Stimulated activated CD4-positive, alpha-beta T cell treated with anti-CD3 and anti-CD28 coated beads, TNF-alpha, amount 100 ng/mL, for 24 hours (primary cell): ENCODE measurements around the gene ACTR5.

Experiments
- DNase-seq, 3 experiments: peaks; one replicate each; pipeline ENCODE4 v3.0.0-alpha.2; 2020; ENCODE audit warnings: low read depth in 3 of 3

Gene ACTR5

DNA sequence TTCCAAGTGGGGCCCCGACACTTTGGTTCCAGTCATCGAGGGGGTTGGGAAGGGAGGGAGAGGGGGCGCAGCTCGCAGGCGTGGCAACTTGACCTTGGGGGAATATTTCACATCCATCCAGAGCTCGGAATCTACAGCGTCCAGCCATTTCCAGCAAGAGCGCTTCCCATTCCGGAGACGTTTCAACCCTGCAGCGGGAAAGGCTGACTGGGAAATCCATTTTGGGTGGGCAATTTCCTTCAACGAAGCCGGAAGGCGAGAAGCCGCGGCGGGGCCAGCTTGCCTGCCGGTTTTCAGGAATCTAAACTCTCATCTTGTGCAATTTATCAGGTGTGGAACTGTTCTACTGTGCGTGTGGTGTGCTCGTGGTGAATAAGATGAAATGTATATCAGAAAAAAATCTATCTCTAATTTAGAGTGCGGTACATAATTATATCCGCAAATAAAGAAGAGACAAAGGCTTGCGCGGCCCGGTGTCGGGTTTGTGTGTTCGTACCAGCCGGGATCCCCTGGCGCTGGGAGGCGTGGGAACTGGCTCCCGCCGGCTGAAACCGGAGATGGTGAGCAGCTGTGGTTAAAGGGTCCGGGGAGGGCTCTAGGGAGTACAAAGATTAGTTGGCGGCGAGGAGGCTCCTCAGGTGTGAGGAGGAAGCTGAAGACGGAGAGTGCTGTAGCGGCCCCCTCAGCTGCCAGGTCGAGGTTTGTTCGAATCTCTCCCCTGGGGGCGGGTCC is 19.2 kb upstream of the ACTR5 start:
- no peak for DNase-seq

DNA sequence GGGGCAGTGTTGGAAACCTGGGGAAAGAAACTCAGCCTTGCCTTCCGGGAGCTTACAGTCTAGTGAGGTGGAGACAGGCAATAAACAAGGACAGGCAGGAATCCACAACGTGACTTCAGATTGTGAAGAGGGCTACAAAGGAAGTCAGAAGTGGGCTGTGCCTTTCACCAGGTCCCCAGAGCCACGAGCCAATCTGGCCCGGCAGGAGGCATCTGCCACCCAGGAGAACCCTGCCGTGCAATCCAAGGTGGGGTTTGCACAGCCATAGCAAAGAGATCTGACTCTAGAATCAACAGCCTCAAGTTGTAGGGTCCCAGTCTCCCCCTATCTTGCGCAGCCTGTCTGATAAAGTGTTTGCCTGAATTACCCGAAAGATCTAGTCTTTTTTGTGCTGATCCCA is 18.5 kb upstream of the ACTR5 start:
- DNase-seq = no peak

GRCh38 chr20:38730167-38730988 is 17.9 kb upstream of the ACTR5 start:
- no peak for DNase-seq

DNA sequence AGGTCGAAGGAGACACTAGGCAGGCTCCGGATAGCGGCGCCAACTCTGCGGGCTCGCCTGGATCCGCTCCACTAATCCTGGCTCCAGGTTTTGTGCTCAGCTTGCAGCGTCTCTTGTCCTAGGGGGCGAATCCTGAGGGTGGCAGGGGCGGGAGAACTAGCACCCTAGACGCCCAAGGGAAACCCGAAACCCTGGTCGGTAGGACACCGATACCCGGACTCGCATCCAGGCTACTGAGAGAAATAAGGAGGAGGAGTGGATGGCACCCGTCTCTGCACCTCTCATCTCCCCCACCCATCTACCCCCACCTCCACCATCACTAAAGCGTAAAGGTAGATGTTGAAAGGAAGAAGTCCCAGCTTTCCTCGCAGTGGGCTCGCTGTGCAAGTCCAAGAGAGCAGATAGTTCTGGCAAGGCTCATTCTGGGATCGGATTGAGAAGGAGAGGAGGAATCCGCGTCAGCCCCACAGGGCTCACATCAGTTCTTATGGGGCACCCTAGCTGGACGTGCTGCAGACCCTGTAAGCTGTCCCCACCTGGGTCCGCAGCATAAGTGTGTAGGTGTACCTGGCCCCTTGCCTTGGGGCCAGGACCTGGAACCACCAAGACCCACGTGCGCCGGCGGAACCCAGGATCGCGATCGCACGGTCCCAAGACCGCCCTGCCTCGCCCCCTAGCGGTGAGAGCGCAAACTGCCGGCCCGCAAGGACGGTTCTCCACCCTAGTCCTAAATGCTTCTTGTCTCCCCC is 17.1 kb upstream of the ACTR5 start:
- peak; percentile 54 to 80 (median 64) for DNase-seq

GRCh38 chr20:38731738-38732113 is 16.5 kb upstream of the ACTR5 start:
- no peak for DNase-seq

DNA sequence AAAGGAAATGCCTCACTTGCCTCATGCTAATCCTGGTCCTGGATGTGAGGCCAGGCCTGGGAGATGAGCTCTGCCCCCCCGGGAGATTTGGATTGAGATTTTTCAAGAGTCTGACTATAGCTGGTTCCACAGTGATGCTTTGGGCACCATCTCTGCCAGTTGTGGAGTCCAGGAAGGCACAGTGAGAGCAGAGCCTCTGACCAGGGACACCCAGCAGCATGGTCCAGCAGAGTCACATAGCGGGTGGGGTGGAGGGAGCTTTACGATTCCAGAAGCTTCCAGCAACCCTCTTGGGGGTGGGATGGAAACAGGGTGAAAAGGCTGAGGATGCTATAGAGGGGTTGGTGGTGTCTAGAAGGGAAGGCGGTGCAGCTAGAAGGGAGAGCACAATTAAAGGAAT is 15.3 kb upstream of the ACTR5 start:
- DNase-seq = no peak

DNA sequence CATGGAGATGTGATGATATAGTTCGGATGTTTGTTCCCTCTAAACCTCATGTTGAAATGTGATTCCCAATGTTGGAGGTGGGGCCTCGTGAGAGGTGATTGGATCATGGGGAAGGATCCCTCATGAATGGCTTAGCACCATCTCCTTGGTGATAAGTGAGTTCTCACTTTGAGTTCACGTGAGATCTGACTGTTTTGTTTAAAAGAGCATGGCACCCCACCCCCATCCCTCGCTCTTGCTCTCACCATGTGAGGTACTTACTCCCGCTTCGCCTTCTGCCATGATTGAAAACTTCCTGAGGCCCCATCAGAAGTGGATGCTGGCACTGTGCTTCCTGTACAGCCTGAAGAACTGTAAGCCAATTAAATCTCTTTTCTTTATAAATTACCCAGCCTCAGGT is 13.1 kb upstream of the ACTR5 start:
- no peak for DNase-seq

DNA sequence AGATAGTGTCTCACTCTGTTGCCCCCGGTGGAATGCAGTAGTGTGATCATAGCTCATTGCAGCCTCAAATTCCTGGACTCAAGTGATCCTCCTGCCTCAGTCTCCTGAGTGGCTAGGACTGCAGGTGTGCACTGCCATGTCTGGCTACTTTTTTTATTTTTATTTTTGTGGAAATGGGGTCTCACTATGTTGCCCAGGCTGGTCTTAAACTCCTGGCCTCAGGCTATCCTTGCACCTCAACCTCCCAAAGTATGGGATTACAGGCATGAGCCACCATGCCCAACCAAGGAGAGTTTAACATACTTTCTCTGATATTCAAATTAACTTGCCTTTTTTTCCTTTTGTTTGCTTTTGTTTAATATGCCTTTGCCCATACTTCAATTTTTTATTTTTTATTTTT is 10.4 kb upstream of the ACTR5 start:
- no peak for DNase-seq

DNA sequence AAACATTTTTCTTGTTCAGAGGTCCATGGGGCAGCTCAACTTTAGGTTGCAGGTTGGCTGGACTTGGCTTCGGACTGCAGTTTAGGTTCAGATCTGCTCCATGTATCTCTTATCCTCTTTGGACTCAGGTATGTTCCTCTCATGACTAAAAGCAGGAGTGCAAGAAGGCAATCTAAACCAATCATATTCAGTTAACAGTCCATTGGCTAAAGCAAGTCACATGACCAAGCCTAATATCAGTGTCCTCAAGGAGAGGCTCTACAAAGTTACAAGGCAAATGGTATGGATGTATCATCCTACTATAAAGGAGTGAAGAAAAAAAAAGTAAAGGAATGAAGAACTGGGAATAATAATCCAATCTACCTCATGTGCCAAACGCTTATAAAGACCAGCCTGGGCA is 2.5 kb upstream of the ACTR5 start:
- DNase-seq = no peak

GRCh38 chr20:38747495-38748096 is 664 bp upstream of the ACTR5 start:
- no peak for DNase-seq

- peak; percentile 29 to 58 (median 41) for DNase-seq
Measured at GRCh38 chr20:38748861-38749149, 545 bp downstream of the ACTR5 start.

GRCh38 chr20:38751360-38751976 is 3.2 kb downstream of the ACTR5 start:
- no peak for DNase-seq

DNA sequence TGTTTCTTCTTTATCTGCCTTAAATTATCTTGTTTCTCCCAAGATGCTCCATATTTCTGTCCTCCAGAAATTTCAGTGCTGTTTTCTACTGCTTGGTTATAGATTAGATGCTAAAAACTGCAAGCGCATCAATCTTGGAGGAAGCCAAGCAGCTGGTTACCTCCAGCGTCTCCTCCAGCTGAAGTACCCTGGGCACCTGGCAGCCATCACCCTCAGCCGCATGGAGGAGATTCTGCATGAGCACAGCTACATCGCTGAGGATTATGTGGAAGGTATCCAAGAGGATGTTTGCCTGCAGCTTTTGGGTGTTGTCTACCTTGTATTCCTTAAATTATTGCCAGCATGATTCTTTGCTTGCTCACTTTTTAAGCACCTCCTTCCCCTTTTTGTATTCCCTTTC is 3.8 kb downstream of the ACTR5 start:
- no peak for DNase-seq

DNA sequence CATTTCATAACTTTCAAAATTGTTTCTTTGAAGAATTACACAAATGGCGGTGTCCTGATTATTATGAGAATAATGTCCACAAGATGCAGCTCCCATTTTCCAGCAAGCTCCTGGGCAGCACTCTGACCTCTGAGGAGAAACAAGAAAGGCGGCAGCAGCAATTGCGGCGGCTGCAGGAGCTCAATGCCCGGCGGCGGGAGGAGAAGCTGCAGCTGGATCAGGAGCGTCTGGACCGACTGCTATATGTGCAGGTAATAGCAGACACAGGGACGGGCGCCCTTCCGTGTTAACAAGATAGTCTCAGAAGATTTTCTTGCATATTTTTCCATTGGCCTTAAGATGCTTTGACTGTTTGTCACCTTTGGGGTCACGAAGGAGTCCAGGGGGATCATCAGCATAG is 6.7 kb downstream of the ACTR5 start:
- no peak for DNase-seq

DNA sequence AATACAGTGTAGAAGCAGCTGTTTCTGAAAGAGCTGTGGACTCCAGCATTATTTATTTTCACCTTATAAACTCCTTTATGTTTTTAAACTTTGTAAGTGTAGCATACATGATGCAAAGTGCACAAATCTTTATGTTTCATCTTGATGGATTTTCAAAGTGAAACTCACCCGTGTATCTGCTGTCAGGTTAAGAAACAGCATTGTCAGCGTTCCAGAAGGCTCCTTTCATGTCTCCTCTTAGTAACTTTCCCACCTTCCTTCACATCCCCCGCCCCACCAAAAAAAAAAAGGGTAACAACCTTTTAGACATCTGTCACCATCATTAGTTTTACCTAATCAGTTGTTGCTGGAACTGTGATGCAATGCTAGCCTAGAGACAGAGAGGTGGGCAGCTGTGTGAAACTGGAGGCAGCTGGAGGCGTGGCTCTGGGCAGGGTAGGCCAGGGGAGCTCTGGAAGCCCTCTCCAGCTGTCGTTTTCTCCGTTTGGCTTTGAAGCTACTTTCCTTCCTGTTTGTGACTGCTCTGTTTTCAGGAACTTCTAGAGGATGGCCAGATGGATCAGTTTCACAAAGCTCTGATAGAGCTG is 7.2 kb downstream of the ACTR5 start:
- DNase-seq = no peak

DNA sequence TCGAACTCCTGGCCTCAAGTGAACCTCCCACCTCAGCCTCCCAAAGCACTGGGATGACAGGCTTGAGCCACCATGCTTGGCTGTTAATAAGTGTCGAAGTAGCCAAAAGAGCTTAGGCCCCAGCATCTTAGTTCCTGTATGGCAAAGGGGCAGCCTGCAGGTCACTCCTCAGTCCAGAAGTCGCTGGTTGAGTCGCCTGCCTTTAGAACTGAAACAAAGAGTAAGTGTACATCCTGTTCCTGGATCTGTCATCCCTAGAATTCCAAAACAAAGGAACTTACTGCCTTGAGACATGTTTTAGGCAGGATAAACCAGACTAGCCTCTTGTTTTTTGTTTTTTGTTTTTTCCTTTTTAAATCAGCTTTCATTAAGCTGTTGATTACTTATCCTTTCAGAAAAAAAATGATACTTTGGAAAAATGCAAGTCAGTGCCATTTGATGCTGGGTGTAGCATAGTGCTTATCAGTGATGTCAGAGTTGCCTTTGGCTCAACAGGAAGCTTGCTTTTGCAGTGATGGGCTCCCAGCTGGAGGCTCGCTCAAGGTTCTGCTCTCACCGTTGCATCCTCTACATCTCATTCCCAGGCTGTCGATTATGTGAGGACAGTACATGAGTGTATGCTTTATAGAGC is 9.0 kb downstream of the ACTR5 start:
- DNase-seq = no peak

GRCh38 chr20:38759106-38759505 is 10.8 kb downstream of the ACTR5 start:
- no peak for DNase-seq

- no peak for DNase-seq
Measured at GRCh38 chr20:38760978-38761377, 12.7 kb downstream of the ACTR5 start.

DNA sequence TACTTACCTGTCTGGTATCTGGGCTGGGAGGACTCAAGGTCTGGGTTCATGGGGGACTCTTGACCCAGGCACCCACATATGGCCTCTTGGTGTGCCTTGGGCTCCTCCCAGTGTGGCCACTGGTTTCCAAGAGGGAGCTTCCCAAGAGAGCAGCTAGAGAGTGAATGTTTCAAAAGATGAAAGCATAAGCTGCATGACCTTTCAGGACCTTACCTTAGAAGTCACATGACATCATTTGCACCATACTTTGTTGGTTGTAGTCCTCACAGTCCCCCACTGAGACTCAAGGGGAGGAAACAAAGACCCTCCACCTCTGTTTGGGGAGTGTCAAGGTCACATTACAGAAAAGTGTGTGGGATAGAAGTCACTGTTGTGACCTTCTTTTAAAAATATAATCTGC is 13.9 kb downstream of the ACTR5 start:
- no peak for DNase-seq

- no peak for DNase-seq
Measured at GRCh38 chr20:38763616-38764015, 15.4 kb downstream of the ACTR5 start.
